ENCODE data around the gene SLC35G3.

- TF ChIP-seq CTCF (conservative IDR thresholded peaks at IDR 0.05) = no peak
- no peak for TF ChIP-seq ZFX (IDR thresholded peaks at IDR 0.05)
These were observed 27.1 kb downstream of the SLC35G3 start for GRCh38 chr17:35167046-35167445.
